ENCODE data around the gene RHOG. TPM values are rescaled to one million over a fixed set of nuclear protein-coding genes. Genes with fewer than 3 reads are reported as not detected.

The RHOG gene
- total and polyA plus RNA-seq, 9 of the 15 experiments (the other 6 are each of a cell fraction or from before 2014, with no cell fraction given), result 22.6 to 162 (median 80.3) TPM

GRCh38 chr11:3834664-3835461, 5.9 kb downstream of the RHOG start (continued):
- TF ChIP-seq NCOA2 (IDR thresholded peaks at IDR 0.05; ENCODE audit: partially characterized antibody in 2 of 2), result no peak
- TF ChIP-seq ZNF696 (CRISPR knock-in tag; conservative IDR thresholded peaks at IDR 0.05), result no peak
- peak; percentile 45 to 58; a peak in 1 of 4 replicates for TF ChIP-seq FOXK2 (conservative IDR thresholded peaks at IDR 0.05 in 1 of 2, IDR thresholded peaks at IDR 0.05 in 1 of 2; ENCODE audit: low read depth in 2 of 2)
- TF ChIP-seq SRSF1 (IDR thresholded peaks at IDR 0.05; ENCODE audit: low read depth, low read length), result no peak
- TF ChIP-seq, protein P1, sequence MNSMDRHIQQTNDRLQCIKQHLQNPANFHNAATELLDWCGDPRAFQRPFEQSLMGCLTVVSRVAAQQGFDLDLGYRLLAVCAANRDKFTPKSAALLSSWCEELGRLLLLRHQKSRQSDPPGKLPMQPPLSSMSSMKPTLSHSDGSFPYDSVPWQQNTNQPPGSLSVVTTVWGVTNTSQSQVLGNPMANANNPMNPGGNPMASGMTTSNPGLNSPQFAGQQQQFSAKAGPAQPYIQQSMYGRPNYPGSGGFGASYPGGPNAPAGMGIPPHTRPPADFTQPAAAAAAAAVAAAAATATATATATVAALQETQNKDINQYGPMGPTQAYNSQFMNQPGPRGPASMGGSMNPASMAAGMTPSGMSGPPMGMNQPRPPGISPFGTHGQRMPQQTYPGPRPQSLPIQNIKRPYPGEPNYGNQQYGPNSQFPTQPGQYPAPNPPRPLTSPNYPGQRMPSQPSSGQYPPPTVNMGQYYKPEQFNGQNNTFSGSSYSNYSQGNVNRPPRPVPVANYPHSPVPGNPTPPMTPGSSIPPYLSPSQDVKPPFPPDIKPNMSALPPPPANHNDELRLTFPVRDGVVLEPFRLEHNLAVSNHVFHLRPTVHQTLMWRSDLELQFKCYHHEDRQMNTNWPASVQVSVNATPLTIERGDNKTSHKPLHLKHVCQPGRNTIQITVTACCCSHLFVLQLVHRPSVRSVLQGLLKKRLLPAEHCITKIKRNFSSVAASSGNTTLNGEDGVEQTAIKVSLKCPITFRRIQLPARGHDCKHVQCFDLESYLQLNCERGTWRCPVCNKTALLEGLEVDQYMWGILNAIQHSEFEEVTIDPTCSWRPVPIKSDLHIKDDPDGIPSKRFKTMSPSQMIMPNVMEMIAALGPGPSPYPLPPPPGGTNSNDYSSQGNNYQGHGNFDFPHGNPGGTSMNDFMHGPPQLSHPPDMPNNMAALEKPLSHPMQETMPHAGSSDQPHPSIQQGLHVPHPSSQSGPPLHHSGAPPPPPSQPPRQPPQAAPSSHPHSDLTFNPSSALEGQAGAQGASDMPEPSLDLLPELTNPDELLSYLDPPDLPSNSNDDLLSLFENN (IDR thresholded peaks at IDR 0.05; ENCODE audit: low read depth in 2 of 2, low read length in 2 of 2), result peak in 1 of 2 experiments; percentile 86; a peak in 2 of 4 replicates
- no peak for TF ChIP-seq ID3 (CRISPR knock-in tag; IDR thresholded peaks at IDR 0.05)
- TF ChIP-seq ID3 (tag; IDR thresholded peaks at IDR 0.05), result peak; percentile 73; the same call in 1 of the 2 replicates
- no peak for TF ChIP-seq NFXL1 (CRISPR knock-in tag; IDR thresholded peaks at IDR 0.05)
- no peak for TF ChIP-seq NCOA4 (IDR thresholded peaks at IDR 0.05; ENCODE audit: partially characterized antibody)
- TF ChIP-seq IRF9 (tag; IDR thresholded peaks at IDR 0.05), result no peak
- no peak for TF ChIP-seq ZNF785 (CRISPR knock-in tag; IDR thresholded peaks at IDR 0.05)
- 0 out of 6 replicates have a peak, but pooled peaks of 1 of the 3 experiments have one; percentile 1 for TF ChIP-seq CTCF (IDR thresholded peaks at IDR 0.05 in 2 of 3, conservative IDR thresholded peaks at IDR 0.05 in 1 of 3; ENCODE audit: insufficient read depth in 2 of 3, low read depth in 1 of 3, low read length in 3 of 3)
- no peak for TF ChIP-seq ZNF644 (tag; IDR thresholded peaks at IDR 0.05; ENCODE audit: low read depth)
- TF ChIP-seq HNRNPH1 (optimal IDR thresholded peaks at IDR 0.05; ENCODE audit: low read depth, low read length), result no peak
- TF ChIP-seq MEF2D (tag; conservative IDR thresholded peaks at IDR 0.05; ENCODE audit: low read depth), result 0 out of 2 replicates have a peak, but pooled peaks have one; percentile 31
- no peak for TF ChIP-seq ZNF695 (CRISPR knock-in tag; IDR thresholded peaks at IDR 0.05)
- TF ChIP-seq, protein P2, sequence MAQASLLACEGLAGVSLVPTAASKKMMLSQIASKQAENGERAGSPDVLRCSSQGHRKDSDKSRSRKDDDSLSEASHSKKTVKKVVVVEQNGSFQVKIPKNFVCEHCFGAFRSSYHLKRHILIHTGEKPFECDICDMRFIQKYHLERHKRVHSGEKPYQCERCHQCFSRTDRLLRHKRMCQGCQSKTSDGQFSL (CRISPR knock-in tag; IDR thresholded peaks at IDR 0.05), result peak; percentile 36; the same call in 1 of the 2 replicates
- TF ChIP-seq, protein P2 (tag; IDR thresholded peaks at IDR 0.05), result peak in 1 of 2 experiments; percentile 32; a peak in 1 of 4 replicates
- no peak for TF ChIP-seq FOXJ3 (CRISPR knock-in tag; IDR thresholded peaks at IDR 0.05)

All from K562 (cell line).